ENCODE results near the gene ITGA11. TPM values are rescaled to one million over a fixed set of nuclear protein-coding genes. Genes with fewer than 3 reads are reported as not detected.
A peak's percentile ranks its signal among the peaks of the same experiment; 100 is the strongest.

The ITGA11 gene
- total RNA-seq, 2 donors from 2014 or later = 12.6 to 35.4 TPM

- H3K27ac ChIP-seq = no peak overlapping the region
- H3K36me3 ChIP-seq = no peaks in the 10 kb centered on the region
- no peak overlapping the region for H3K4me3 ChIP-seq
- no peak for TF ChIP-seq CTCF (IDR thresholded peaks at IDR 0.05)
- H3K9me3 ChIP-seq = no peaks in the 10 kb centered on the region
- DNase-seq (ENCODE audit: low spot score) = peak; percentile 53
- H3K4me1 ChIP-seq = peaks cover 0 to 12% of the 10 kb centered on the region in 2 donors
- H3K27me3 ChIP-seq = no peaks in the 10 kb centered on the region
Measured at GRCh38 chr15:68374168-68374745, 57.7 kb downstream of the ITGA11 start.

- H3K27ac ChIP-seq = no peak overlapping the region
- DNase-seq (ENCODE audit: low spot score) = peak; percentile 18
- TF ChIP-seq CTCF (IDR thresholded peaks at IDR 0.05) = no peak
- no peaks in the 10 kb centered on the region for H3K36me3 ChIP-seq
- H3K27me3 ChIP-seq = no peaks in the 10 kb centered on the region
- peaks cover 0 to 25% of the 10 kb centered on the region in 2 donors for H3K4me1 ChIP-seq
- H3K4me3 ChIP-seq = no peak overlapping the region
- H3K9me3 ChIP-seq = no peaks in the 10 kb centered on the region
Measured at GRCh38 chr15:68373028-68373427, 58.9 kb downstream of the ITGA11 start.

GRCh38 chr15:68372291-68372811 is 59.6 kb downstream of the ITGA11 start:
- peak; percentile 24 to 66 for TF ChIP-seq CTCF (IDR thresholded peaks at IDR 0.05)
- peaks cover 0 to 31% of the 10 kb centered on the region in 2 donors for H3K4me1 ChIP-seq
- DNase-seq (ENCODE audit: low spot score) = peak; percentile 58
- H3K9me3 ChIP-seq = no peaks in the 10 kb centered on the region
- H3K27me3 ChIP-seq = no peaks in the 10 kb centered on the region
- H3K4me3 ChIP-seq = no peak overlapping the region
- no peaks in the 10 kb centered on the region for H3K36me3 ChIP-seq
- H3K27ac ChIP-seq = no peak overlapping the region

- no peak for TF ChIP-seq CTCF (IDR thresholded peaks at IDR 0.05)
- Histone ChIP-seq H3K27me3 (no peaks in the 10 kb centered on the region), H3K27ac (no peak overlapping the region), H3K9me3 (no peaks in the 10 kb centered on the region), H3K36me3 (no peaks in the 10 kb centered on the region), H3K4me3 (no peak overlapping the region), H3K4me1 (peaks cover 0 to 36% of the 10 kb centered on the region in 2 donors)
- DNase-seq (ENCODE audit: low spot score) = no peak
Measured at GRCh38 chr15:68371851-68372250, 60.1 kb downstream of the ITGA11 start.

- DNase-seq (ENCODE audit: low spot score) = no peak
- Histone ChIP-seq H3K27ac (peak overlapping the region in 1 of 2 donors; percentile 33), H3K27me3 (no peaks in the 10 kb centered on the region), H3K9me3 (no peaks in the 10 kb centered on the region), H3K4me3 (no peak overlapping the region), H3K4me1 (peaks cover 0 to 43% of the 10 kb centered on the region in 2 donors), H3K36me3 (no peaks in the 10 kb centered on the region)
- TF ChIP-seq CTCF (IDR thresholded peaks at IDR 0.05) = no peak
Measured at GRCh38 chr15:68371160-68371559, 60.8 kb downstream of the ITGA11 start.

- Histone ChIP-seq H3K4me1 (peaks cover 0 to 47% of the 10 kb centered on the region in 2 donors), H3K4me3 (no peak overlapping the region)
Measured at GRCh38 chr15:68370768-68371151, 61.2 kb downstream of the ITGA11 start.

More at GRCh38 chr15:68370768-68371151, 61.2 kb downstream of the ITGA11 start:
- Histone ChIP-seq H3K36me3 (no peaks in the 10 kb centered on the region), H3K27ac (peak overlapping the region in 1 of 2 donors; percentile 33), H3K27me3 (no peaks in the 10 kb centered on the region), H3K9me3 (no peaks in the 10 kb centered on the region)
- TF ChIP-seq CTCF (IDR thresholded peaks at IDR 0.05) = no peak
- no peak for DNase-seq (ENCODE audit: low spot score)

Measured in right atrium auricular region (tissue), 2 donors.